HG03025 (cell line): ENCODE results near the gene LRBA.
"Not testable (repeated sequence)": the region's sequence is repeated elsewhere in the genome, so short reads cannot be mapped to it uniquely, and the experiment has no call there.

ENCODE experiments used
- ATAC-seq: cut with Tn5 transposase; IDR thresholded peaks from one replicate; pipeline ENCODE4 v1.9.1; 2021; ENCODE audit warnings: mild to moderate bottlenecking, moderate library complexity; ENCODE audit not compliant: unreplicated experiment, low FRiP score

The LRBA gene

DNA sequence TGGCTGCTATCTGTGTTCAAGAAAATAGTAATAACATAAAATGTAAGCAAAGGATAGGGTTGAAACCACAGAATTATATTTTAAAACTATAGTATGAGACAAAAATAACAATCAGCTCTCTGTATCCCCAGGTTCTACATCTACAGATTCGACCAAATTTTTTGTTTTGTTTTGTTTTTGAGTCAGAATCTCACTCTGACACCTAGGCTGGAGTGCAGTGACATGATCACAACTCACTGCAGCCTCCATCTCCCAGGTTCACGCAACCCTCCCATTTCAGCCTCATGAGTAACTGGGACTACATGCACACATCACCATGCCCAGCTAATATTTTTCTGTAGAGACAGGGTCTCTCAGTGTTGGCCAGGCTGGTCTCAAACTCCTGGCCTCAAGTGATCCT is 319.9 kb downstream of the LRBA start:
- no peak for ATAC-seq

DNA sequence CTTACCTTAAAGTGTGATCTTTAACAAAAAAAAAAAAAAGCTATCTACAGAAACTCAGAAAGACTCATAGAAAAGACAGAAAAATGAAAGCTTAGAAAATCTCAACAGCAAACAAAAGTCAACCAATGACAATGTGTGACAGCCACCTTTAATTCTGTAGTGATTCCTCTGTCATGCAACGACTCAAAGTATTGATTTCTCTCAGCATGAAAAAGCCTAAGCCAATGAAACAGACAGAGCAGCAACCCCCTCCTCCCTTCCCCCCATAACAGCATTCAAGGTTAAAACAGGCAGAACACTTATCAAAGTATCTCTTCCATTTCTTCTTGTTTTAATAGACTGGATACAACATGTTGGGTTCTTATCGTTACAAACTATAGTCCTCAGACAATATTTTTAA is 320.6 kb downstream of the LRBA start:
- ATAC-seq: no peak

DNA sequence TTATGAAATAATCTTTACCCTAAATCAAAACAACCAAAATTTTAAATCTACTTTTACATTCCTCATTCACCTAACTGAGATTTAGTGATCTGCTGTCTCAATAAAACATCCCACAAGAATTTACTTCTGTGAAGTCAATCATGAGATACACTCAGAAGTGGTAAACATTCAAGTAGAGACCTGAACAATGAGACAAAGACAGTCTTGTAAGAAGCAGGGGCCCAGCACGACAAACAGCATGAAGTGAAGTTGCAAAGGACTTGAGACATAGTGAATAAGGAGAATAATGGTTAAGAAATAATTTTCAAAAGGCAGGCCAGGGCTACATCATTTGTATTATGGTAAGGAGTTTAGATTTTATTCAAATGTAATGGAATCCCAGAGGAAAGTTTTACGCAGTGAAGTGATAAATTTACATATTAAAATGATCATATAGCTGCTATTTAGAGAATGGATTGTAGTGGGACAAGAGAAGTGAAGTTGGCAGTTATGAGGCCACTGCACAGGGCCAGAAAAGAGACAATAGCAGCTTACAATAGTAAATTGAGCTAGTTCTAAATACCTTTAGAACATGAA is 331.2 kb downstream of the LRBA start:
- ATAC-seq: no peak

DNA sequence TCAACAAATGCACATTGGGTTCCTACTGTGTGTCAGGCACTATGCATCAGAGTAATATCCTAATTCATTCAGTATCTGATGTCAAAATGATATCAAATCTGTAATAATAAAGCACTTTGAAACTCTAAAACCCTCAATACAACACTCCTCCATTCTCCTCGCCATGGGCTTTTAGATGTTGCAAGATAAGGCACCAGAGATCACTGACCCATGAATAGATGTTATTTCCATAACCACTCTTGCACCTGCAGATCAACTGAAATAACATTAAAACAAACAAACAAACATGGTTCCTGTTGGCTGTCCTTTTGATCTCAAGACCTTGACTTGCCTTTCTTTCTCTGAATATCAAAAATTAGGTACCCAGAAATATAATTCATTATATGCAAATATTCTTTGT is 333.0 kb downstream of the LRBA start:
- no peak for ATAC-seq

DNA sequence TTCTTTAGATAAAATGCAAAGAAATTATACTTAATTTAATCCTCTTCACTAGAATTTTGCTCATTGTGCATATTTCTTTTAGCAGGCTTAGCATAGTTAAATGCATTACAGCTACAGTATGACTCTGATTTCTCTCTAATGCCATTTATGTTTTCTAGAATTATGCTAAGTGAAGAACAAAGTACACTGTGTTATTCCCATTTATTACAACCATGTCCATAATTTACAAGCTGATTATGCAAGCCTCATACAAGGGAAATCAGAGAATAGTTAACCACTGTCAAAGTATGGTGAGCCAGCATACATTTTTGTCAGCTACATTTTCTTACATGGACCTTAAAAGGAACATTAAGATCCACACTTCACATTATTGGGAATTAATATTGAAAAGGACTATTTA is 334.0 kb downstream of the LRBA start:
- no peak for ATAC-seq

DNA sequence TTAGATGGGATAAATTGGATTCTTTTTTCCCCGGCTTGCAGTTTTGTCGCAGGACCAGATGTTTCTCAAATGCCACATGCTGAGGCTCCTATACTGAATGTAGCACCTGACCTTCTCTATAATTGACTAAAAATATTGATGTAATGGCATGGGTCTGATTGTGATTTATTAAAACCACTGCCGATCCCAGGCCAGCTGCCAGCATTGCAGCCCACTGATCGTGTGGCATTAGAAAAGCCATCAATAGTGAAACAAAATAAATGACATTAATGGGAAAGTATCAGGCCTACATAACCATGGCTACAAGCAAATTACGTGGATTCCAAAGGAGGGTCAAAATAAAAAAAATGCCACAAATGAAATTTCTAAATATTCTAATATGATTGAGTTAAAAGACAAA is 334.4 kb downstream of the LRBA start:
- ATAC-seq: no peak

DNA sequence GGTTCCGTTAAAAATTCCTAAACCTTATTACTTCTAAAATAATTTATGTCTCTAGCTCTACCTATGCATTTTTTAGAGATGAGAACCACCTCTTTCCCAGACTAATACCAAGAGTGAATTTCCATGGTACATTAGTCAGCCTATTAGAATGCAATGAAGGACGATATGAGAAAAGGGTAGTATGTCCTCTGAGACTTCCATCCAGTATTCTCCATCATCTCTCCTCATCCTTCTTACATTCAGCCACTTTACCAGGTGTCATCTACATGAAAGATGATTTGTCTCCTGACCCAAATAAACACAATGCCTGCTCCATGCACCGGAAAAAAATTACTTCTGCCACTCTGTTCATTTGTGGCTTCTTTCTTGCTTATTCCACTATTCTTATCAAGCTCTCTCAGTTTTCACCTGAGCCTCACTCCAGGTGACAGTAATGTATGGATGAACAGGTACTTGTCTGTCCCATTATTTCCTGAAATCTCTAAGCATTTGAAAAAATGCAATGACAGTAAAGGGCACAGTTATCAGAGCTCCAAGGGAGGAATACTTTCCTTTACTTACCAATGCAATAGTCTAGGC is 335.2 kb downstream of the LRBA start:
- ATAC-seq: no peak

DNA sequence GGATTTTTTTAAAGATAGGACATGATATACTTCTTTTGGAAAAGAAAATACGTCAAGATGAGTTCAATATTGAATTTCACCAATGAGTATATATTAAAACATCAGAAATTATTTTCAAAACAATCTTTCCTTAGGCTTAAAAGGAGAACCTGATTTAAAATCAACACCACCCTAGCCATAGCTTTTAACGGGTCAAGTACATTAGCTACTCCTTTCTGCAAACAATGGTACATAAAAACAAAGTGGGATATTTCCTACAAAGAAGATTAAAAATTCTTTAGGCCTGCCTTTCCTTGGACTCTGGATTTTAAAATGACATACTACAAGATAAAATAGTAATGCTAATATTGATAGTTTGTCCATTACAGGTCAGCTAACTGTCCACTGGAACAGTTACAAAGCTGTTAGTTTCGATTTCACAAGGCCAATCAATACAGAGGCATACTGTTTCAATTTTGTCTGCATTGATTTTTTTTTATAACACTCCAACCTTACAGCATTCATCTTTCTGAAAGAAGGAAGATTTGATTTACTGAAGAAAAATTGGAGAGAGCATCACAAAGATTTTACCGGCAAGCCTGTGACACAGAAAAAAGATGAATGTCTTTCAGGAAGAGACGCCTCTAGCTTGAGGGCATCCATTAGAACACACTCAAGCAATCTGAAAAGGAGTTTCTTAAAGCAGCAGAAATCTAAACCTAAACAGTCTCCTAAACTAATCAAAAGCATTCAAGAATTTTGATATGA is 335.9 kb downstream of the LRBA start:
- ATAC-seq: no peak

DNA sequence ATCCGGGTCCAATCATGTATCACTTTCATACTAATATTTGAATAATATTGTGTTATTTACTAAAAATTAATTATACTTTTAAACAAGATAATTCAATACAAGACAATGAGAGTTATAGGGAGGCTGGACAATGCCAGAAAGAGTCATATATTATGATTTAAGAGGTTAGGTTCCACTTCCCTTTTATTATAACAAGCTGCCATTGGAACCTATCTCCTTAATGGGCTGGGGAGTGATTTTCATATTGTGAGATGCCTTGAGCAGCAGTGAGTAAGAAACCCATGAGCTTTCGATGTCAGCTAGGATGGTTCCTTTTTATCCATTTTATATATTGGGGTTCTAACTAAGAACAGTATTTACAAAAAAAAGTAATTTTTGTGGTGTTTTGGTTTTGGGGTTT is 341.3 kb downstream of the LRBA start:
- ATAC-seq: no peak

DNA sequence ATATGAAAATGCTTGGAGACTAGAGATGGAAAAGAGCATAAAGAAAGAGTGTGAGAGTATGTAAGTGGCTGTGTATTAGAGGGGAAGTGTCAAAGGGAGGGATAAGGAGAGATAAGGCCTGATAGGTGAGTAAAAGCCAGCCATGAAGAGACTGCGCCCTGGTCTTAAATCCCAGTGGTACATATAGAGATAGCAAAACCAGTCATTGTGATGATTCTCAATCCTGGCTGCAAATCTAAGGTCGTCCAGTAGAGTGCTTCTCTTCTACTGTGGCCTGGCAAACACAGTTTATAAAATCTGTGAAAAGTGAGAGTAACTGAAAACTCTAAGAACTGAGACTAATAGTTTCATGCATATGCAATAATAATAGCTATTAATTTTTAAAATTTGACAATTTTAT is 346.3 kb downstream of the LRBA start:
- ATAC-seq: no peak

DNA sequence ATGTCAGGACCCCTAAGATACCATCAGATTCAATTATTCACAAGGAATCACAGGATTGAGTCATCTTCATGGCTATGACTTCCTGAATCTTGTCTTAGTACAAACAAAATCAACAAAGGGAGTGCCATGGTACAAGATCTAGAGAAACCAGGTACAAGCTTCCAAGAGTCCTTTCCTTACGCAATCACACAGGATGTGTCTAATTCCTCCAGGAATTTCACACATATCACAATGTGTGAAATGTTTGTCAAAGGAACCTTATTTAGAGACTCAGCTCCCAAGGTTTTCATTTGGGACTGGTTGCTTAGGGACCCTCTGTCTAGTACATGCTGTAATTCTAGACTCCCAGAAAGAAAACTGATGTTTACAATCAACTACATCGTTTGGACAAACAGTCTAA is 350.1 kb downstream of the LRBA start:
- ATAC-seq: no peak

DNA sequence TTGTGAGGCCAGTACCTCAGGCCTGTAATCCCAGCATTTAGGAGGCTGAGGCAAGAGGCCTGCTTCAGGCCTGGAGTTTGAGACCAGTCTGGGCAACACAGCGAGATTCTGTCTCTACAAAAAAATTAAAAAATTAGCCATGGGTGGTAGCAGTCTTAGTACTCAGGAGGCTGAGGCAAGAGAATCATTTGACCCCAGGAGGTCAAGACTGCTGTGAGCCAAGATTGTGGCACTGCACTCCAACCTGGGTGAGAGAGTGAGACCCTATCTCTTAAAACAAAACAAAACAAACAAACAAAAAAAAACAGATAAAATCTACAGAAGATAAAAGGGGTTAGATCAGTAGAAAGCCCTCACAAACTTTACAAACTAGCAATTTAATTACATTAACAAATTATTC is 352.4 kb downstream of the LRBA start:
- no peak for ATAC-seq

DNA sequence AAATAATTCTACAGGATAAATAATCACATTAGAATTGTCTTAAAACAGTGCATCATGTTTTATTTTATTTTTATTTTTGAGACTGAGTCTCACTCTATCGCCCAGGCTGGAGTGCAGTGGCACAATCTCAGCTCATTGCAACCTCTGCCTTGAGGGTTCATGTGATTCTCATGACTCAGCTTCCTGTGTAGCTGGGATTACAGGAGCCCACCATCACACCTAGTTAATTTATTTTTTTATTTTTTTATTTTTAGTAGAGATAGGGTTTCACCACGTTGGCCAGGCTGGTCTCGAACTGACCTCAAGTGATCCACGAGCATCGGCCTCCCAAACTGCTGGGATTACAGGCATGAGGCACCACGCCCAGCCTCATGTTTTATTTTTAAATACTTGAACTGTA is 353.5 kb downstream of the LRBA start:
- not testable (repeated sequence) for ATAC-seq

DNA sequence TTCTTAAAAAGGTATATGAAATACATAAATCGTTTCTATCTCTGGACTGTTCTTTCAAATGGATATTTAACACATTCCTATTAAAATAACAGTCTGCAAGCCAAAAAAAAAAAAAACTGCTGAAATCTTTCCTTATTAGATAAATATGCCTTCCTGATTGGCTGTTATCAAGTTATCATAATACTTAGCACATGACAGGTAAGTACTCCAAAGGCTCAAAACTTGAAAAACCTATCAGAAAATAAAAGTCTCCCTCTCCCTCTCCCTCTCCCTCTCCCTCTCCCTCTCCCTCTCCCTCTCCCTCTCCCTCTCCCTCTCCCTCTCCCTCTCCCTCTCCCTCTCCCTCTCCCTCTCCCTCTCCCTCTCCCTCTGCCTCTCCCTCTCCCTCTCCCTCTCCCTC is 356.8 kb downstream of the LRBA start:
- not testable (repeated sequence) for ATAC-seq

DNA sequence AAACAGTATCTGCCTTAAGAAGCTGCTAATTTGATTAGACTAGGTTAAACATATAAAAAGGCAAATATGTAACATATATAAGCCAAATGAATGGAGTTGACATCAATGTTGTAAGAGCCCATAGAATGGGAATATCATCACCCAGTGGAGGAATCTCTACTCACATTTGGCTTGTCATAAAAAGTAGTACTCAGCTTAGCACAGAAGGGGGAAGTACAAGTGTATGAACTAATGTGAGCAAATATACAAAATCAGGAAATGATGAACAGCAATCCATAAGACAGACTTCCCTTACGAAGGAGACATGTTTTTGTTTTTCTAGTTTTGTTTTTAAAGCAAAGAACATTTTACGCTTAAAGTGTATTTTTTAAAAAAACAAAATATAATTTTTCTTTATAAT is 358.2 kb downstream of the LRBA start:
- ATAC-seq: no peak

DNA sequence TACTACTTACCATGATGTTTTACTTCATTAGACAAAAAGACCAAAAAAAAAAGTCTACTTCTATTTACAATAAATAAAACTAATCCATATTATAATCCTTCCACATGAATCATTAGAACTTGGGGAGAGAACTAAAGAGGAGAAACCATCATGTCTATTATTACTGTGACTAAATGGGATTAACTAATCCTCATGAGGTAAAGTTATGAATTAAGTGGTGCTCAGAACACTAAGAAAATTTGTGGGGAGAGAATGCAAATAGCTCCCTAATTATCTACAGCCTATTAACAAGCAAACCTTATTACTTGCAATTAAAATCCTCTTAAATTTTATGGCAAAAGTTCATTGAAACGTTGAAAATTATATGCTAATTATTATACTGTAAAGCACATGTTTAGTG is 364.3 kb downstream of the LRBA start:
- ATAC-seq: no peak

DNA sequence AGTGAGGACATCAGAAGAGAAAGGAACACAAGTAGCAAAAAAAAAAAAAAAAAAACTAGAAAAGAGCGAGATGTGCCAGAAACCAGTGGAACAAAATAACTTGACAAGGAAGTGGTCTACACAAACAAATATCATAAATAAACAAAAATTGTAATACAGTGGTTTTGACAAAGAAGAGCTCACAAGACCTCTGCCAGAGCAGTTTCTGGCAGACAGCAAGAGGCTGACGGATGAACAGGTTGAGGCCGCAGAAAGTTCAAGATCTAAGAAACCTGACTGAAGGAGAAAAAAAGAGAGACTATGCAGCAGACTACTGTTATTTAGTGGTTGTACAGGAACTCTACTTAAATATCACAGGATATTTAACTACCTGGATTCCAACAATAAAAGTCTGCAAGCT is 367.0 kb downstream of the LRBA start:
- ATAC-seq: no peak

DNA sequence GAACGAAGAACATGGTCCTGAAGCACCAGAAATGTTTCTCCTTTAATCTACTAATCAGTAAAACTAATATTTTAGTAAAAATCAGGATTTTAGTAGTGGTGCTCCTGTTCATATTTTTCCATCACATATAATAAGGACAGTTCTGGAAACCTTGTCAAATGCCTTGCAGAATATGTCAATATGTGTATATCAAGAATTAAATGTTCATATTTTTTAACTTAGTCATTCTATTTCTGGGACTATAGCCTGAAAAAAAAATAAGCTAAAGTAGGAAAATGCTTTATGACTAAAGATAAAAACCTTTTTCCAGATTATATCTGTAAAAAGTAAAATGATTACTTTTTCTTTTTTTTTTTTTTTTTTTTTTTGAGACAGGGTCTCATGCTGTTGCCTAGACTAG is 368.1 kb downstream of the LRBA start:
- ATAC-seq: no peak

DNA sequence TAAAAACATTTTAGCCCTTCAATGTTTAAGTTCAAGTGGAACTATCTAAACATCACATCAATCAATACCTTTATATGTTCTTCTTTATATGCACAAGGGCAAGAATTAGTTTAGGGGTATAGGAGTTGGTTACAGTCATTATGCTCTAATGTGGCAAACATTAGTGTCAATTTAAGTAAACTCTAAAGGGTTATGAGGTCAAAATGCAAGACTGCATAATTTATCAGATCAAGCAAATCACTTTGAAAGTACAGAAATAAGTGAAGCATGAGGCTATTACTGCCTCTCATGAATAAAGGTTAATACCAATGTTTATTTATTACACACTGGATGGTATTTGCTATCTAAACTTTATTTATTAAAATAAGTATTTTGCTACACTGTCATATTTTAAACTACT is 373.5 kb downstream of the LRBA start:
- no peak for ATAC-seq

DNA sequence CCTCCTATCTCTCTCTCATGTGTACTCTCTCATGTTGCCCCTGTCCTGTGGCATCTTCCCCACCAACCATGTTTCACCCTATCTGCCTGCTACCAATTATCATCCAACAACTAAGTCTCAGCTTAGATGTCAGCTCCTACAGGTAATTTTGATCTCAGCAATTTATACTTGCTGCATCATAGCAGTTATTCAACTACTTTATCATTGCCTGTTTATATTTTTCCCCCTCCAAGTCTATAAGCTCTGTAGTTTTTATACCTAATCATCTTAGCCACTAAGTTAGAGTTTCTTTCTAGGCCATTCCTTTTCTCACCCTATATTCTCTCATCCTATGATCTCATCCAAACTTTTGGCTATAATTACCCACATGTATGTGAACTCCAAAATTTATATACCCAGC is 382.4 kb downstream of the LRBA start:
- ATAC-seq: no peak

DNA sequence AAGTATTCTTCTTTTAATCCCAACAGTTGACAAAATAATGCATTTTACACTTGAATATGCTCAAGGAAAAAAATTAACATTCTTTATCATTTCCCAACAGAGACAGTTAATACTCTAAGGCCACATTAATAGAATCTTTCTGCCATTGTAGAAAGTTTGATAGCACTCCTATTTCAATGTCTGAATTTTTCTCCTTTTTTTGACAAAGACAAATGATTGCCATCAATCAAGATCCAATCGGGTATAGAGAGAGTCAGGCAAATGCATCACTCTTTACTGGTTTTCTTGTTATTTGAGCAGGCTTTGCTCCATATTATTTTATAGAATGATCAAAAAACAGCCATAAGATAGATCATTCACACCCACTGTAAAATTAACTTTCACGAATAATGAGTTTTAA is 387.0 kb downstream of the LRBA start:
- no peak for ATAC-seq

DNA sequence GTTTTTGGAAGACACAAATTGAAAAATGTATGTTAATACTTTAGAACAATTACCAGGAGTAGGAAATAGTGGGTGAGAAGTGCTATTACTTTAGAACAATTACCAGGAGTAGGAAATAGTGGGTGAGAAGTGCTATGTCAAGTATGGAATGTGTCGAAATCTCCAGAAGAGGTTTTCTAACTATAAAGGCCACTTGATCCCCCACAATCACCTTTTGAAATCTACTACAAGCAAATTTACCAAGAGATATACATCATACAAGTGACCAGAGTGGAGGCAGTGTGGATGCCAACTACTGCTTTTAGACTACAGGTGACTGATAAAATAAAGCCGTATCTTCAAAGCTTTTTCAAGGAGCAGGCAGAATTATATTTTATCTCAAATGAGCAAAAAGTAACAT is 390.1 kb downstream of the LRBA start:
- no peak for ATAC-seq
